WTC11 (cell line): Measurements from ENCODE around the gene FANCC.
"Not testable (repeated sequence)": the region's sequence is repeated elsewhere in the genome, so short reads cannot be mapped to it uniquely, and the experiment has no call there.

Experiments
- CTCF ChIP-seq: fragments of 200-600 bp; IDR thresholded peaks from 2 replicates; pipeline ENCODE4 v1.8.0; 2022; ENCODE audit warnings: antibody characterized with exemption
- GABPB1 ChIP-seq: sonication (generic); formaldehyde crosslinking; IDR thresholded peaks from 2 replicates; pipeline ENCODE4 v1.8.1; 2023; ENCODE audit warnings: mild to moderate bottlenecking, missing genetic modification reagents
- HMGXB4 ChIP-seq: sonication (generic); formaldehyde crosslinking; IDR thresholded peaks from 2 replicates; pipeline ENCODE4 v1.8.1; 2023; ENCODE audit warnings: mild to moderate bottlenecking, moderate library complexity, missing genetic modification reagents
- ZSCAN18 ChIP-seq: fragments of 250-450 bp; sonication (Bioruptor Pico); IDR thresholded peaks from 2 replicates; pipeline ENCODE4 v2.1.2; 2022; ENCODE audit warnings: mild to moderate bottlenecking, moderate library complexity

- TF ChIP-seq CTCF; ZSCAN18 (CRISPR knock-in tag); HMGXB4 (CRISPR knock-in tag); GABPB1: not testable (repeated sequence)
Observed at GRCh38 chr9:95274160-95274559, 43.3 kb downstream of the FANCC start.
